ENCODE results near the gene CHIT1.

CHIT1 gene

GRCh38 chr1:203206129-203206687, 23.3 kb downstream of the CHIT1 start:
- DNase-seq (ENCODE audit: low read depth in 1 of 2, low spot score in 1 of 2) = no peak
- no peak for TF ChIP-seq JUND (IDR thresholded peaks at IDR 0.05; ENCODE audit: low read depth)
- in situ Hi-C loops (cut with HindIII; ENCODE audit: low pct_unique_long_range_greater_than_20kb, low sequenced_read_pairs) = no loop called here

- TF ChIP-seq JUND (IDR thresholded peaks at IDR 0.05; ENCODE audit: low read depth) = no peak
- in situ Hi-C loops (cut with HindIII; ENCODE audit: low pct_unique_long_range_greater_than_20kb, low sequenced_read_pairs) = no loop called here
- DNase-seq (ENCODE audit: low read depth in 1 of 2, low spot score in 1 of 2) = no peak
Observed at GRCh38 chr1:203204756-203205155, 24.7 kb downstream of the CHIT1 start.

GRCh38 chr1:203202431-203203245, 26.8 kb downstream of the CHIT1 start:
- DNase-seq (ENCODE audit: low read depth in 1 of 2, low spot score in 1 of 2) = no peak
- TF ChIP-seq JUND (IDR thresholded peaks at IDR 0.05; ENCODE audit: low read depth) = no peak
- in situ Hi-C loops (cut with HindIII; ENCODE audit: low pct_unique_long_range_greater_than_20kb, low sequenced_read_pairs) = no loop called here

GRCh38 chr1:203201516-203202205, 27.8 kb downstream of the CHIT1 start:
- no peak for TF ChIP-seq JUND (IDR thresholded peaks at IDR 0.05; ENCODE audit: low read depth)
- DNase-seq (ENCODE audit: low read depth in 1 of 2, low spot score in 1 of 2) = no peak
- in situ Hi-C loops (cut with HindIII; ENCODE audit: low pct_unique_long_range_greater_than_20kb, low sequenced_read_pairs) = no loop called here

- in situ Hi-C loops (cut with HindIII; ENCODE audit: low pct_unique_long_range_greater_than_20kb, low sequenced_read_pairs) = no loop called here
- no peak for TF ChIP-seq JUND (IDR thresholded peaks at IDR 0.05; ENCODE audit: low read depth)
- DNase-seq (ENCODE audit: low read depth in 1 of 2, low spot score in 1 of 2) = no peak
Observed at GRCh38 chr1:203200916-203201315, 28.6 kb downstream of the CHIT1 start.

GRCh38 chr1:203199816-203200571, 29.5 kb downstream of the CHIT1 start:
- in situ Hi-C loops (cut with HindIII; ENCODE audit: low pct_unique_long_range_greater_than_20kb, low sequenced_read_pairs) = no loop called here
- TF ChIP-seq JUND (IDR thresholded peaks at IDR 0.05; ENCODE audit: low read depth) = no peak
- no peak for DNase-seq (ENCODE audit: low read depth in 1 of 2, low spot score in 1 of 2)

GRCh38 chr1:203199481-203199815, 30.0 kb downstream of the CHIT1 start:
- in situ Hi-C loops (cut with HindIII; ENCODE audit: low pct_unique_long_range_greater_than_20kb, low sequenced_read_pairs) = no loop called here
- no peak for TF ChIP-seq JUND (IDR thresholded peaks at IDR 0.05; ENCODE audit: low read depth)
- DNase-seq (ENCODE audit: low read depth in 1 of 2, low spot score in 1 of 2) = no peak

- in situ Hi-C loops (cut with HindIII; ENCODE audit: low pct_unique_long_range_greater_than_20kb, low sequenced_read_pairs) = no loop called here
- TF ChIP-seq JUND (IDR thresholded peaks at IDR 0.05; ENCODE audit: low read depth) = no peak
- no peak for DNase-seq (ENCODE audit: low read depth in 1 of 2, low spot score in 1 of 2)
Observed at GRCh38 chr1:203199002-203199401, 30.5 kb downstream of the CHIT1 start.

- no peak for TF ChIP-seq JUND (IDR thresholded peaks at IDR 0.05; ENCODE audit: low read depth)
- in situ Hi-C loops (cut with HindIII; ENCODE audit: low pct_unique_long_range_greater_than_20kb, low sequenced_read_pairs) = no loop called here
- DNase-seq (ENCODE audit: low read depth in 1 of 2, low spot score in 1 of 2) = no peak
Observed at GRCh38 chr1:203197625-203198024, 31.8 kb downstream of the CHIT1 start.

GRCh38 chr1:203196371-203196770, 33.1 kb downstream of the CHIT1 start:
- DNase-seq (ENCODE audit: low read depth in 1 of 2, low spot score in 1 of 2) = no peak

GRCh38 chr1:203190949-203191348, 38.5 kb downstream of the CHIT1 start:
- no peak for TF ChIP-seq JUND (IDR thresholded peaks at IDR 0.05; ENCODE audit: low read depth)
- DNase-seq (ENCODE audit: low read depth in 1 of 2, low spot score in 1 of 2) = no peak

More at GRCh38 chr1:203196371-203196770, 33.1 kb downstream of the CHIT1 start:
- no peak for TF ChIP-seq JUND (IDR thresholded peaks at IDR 0.05; ENCODE audit: low read depth)
- in situ Hi-C loops (cut with HindIII; ENCODE audit: low pct_unique_long_range_greater_than_20kb, low sequenced_read_pairs) = no loop called here

GRCh38 chr1:203189951-203190352, 39.5 kb downstream of the CHIT1 start:
- in situ Hi-C loops (cut with HindIII; ENCODE audit: low pct_unique_long_range_greater_than_20kb, low sequenced_read_pairs) = no loop called here
- DNase-seq (ENCODE audit: low read depth in 1 of 2, low spot score in 1 of 2) = no peak
- no peak for TF ChIP-seq JUND (IDR thresholded peaks at IDR 0.05; ENCODE audit: low read depth)

More at GRCh38 chr1:203190949-203191348, 38.5 kb downstream of the CHIT1 start:
- in situ Hi-C loops (cut with HindIII; ENCODE audit: low pct_unique_long_range_greater_than_20kb, low sequenced_read_pairs) = no loop called here
